ENCODE measurements around the gene MATK. TPM values are rescaled to one million over a fixed set of nuclear protein-coding genes. Genes with fewer than 3 reads are reported as not detected.

The MATK gene
- total and polyA plus RNA-seq, 12 donors = 0.14 to 4.9 (median 0.49) TPM

- no peak for TF ChIP-seq CTCF (IDR thresholded peaks at IDR 0.05)
- H3K4me1 ChIP-seq = peaks cover 0 to 8% (median 0%) of the 10 kb centered on the region in 9 donors
- peaks cover 4 to 41% (median 23%) of the 10 kb centered on the region in 7 donors for H3K27me3 ChIP-seq
- 94 to 95% methylated on average over 22 to 26 of the region's 26 CpGs for WGBS, 2 donors
- no peaks in the 10 kb centered on the region for H3K9me3 ChIP-seq
- H3K36me3 ChIP-seq = no peaks in the 10 kb centered on the region
- intact Hi-C loops (cut with DNase I) = loop anchor here in 4 of 10 donors (10.0 kb wide), 2 partner anchors 63 to 163 kb away; partner anchors contain the start of genes APBA3 (in 2 of the 4) and MRPL54 (in 2 of the 4)
- no peak overlapping the region for H3K4me3 ChIP-seq
- ATAC-seq = no peak
- H3K27ac ChIP-seq = no peak overlapping the region
- DNase-seq = no peak
Observed at GRCh38 chr19:3827306-3827705, 41.1 kb upstream of the MATK start.

- peaks cover 0 to 35% (median 12%) of the 10 kb centered on the region in 7 donors for H3K27me3 ChIP-seq
- WGBS, 2 donors = 43 to 55% methylated on average over 12 of the region's 12 CpGs
Observed at GRCh38 chr19:3826163-3826562, 40.0 kb upstream of the MATK start.

GRCh38 chr19:3825286-3825956 is 39.2 kb upstream of the MATK start:
- H3K36me3 ChIP-seq = no peaks in the 10 kb centered on the region
- H3K27me3 ChIP-seq = peaks cover 0 to 29% (median 7%) of the 10 kb centered on the region in 7 donors
- H3K9me3 ChIP-seq = no peaks in the 10 kb centered on the region
- ATAC-seq (no peak), DNase-seq (no peak)
- intact Hi-C loops (cut with DNase I) = loop anchor here in 4 of 10 donors (10.0 kb wide), 2 partner anchors 61 to 161 kb away; partner anchors contain the start of genes APBA3 (in 2 of the 4) and MRPL54 (in 2 of the 4)
- peaks cover 0 to 15% (median 0%) of the 10 kb centered on the region in 9 donors for H3K4me1 ChIP-seq
- TF ChIP-seq CTCF (IDR thresholded peaks at IDR 0.05) = no peak
- H3K4me3 ChIP-seq = no peak overlapping the region
- no peak overlapping the region for H3K27ac ChIP-seq
- WGBS, 2 donors = 75 to 79% methylated on average over 32 of the region's 32 CpGs

More at GRCh38 chr19:3826163-3826562, 40.0 kb upstream of the MATK start:
- Histone ChIP-seq H3K27ac (no peak overlapping the region), H3K36me3 (no peaks in the 10 kb centered on the region), H3K4me1 (peaks cover 0 to 15% (median 0%) of the 10 kb centered on the region in 9 donors), H3K9me3 (no peaks in the 10 kb centered on the region), H3K4me3 (no peak overlapping the region)
- ATAC-seq = no peak
- no peak for DNase-seq
- no peak for TF ChIP-seq CTCF (IDR thresholded peaks at IDR 0.05)
- intact Hi-C loops (cut with DNase I) = loop anchor here in 4 of 10 donors (10.0 kb wide), 2 partner anchors 61 to 161 kb away; partner anchors contain the start of genes APBA3 (in 2 of the 4) and MRPL54 (in 2 of the 4)

- no peak overlapping the region for H3K27ac ChIP-seq
- DNase-seq (no peak), ATAC-seq (no peak)
- no peak overlapping the region for H3K4me3 ChIP-seq
- no peak for TF ChIP-seq CTCF (IDR thresholded peaks at IDR 0.05)
- intact Hi-C loops (cut with DNase I) = loop anchor here in 7 of 10 donors (5.0 to 10.0 kb wide), 4 partner anchors 41 to 159 kb away; partner anchors contain the start of genes APBA3 (in 5 of the 7) and MRPL54 (in 5 of the 7)
- no peaks in the 10 kb centered on the region for H3K9me3 ChIP-seq
- WGBS, 2 donors = 82 to 84% methylated on average over 10 of the region's 10 CpGs
- peaks cover 0 to 17% (median 5%) of the 10 kb centered on the region in 9 donors for H3K4me1 ChIP-seq
- H3K36me3 ChIP-seq = no peaks in the 10 kb centered on the region
- peaks cover 0 to 14% (median 0%) of the 10 kb centered on the region in 7 donors for H3K27me3 ChIP-seq
Observed at GRCh38 chr19:3823350-3823713, 37.2 kb upstream of the MATK start.
